HepG2 (cell line): ENCODE results near the gene RHCE. TPM values are rescaled to one million over a fixed set of nuclear protein-coding genes. Genes with fewer than 3 reads are reported as not detected.
"Not testable (repeated sequence)": the region's sequence is repeated elsewhere in the genome, so short reads cannot be mapped to it uniquely, and the experiment has no call there.

Experiments
- ATAC-seq: fragments of 200-7000 bp; cut with Tn5 transposase; 3 replicates; pipeline ENCODE4 v1.9.1; 2020; ENCODE audit warnings: mild to moderate bottlenecking, moderate library complexity
- BruUV-seq: library from RNA; stranded (reverse); fragments of 400-500 nt; replicated peaks from 2 replicates; lab custom pipeline; 2021; lab: Mats Ljungman, UMichigan
- CTCF ChIA-PET: fragments of 300-600 bp; formaldehyde crosslinking; extraction: SDS; loops from one replicate; lab custom pipeline; 2021; ENCODE audit warnings: low total read pairs, inconsistent platforms, low intra/inter-chr PET ratio; lab: Yijun Ruan, JAX
- POLR2A ChIA-PET: fragments of 350-600 bp; sonication (Branson Sonifier 250); formaldehyde crosslinking; loops from one replicate; lab custom pipeline; 2020; ENCODE audit warnings: antibody characterized with exemption, inconsistent platforms; lab: Yijun Ruan, JAX
- DNase-seq: peaks from one replicate; pipeline ENCODE4 v3.0.0-alpha.2; 2015; ENCODE audit warnings: low spot score
- FAIRE-seq: peaks from 3 replicates; lab custom pipeline; 2011; peaks lifted over from hg19 to GRCh38; lab: Jason Lieb, UNC
- H2AFZ ChIP-seq: one replicate; pipeline ENCODE4 v1.6.1; 2011; ENCODE audit warnings: low read length, inconsistent platforms
- H3K27ac ChIP-seq: fragments of 300-600 bp; 3 replicates; pipeline ENCODE4 v1.8.0; 2011; ENCODE audit warnings: mixed run types, mild to moderate bottlenecking, mixed read lengths, low read length, inconsistent platforms; ENCODE audit not compliant: insufficient read depth; ENCODE audit errors: extremely low read length
- H3K27me3 ChIP-seq, 2 experiments: fragments of 200-600 bp in 1 of 2; 2 replicates in 1 of 2; 3 replicates in 1 of 2; pipeline versions ENCODE4 v1.6.0 to v1.8.0; 2011; ENCODE audit warnings: low read length in 2 of 2, mild to moderate bottlenecking in 2 of 2, moderate library complexity in 2 of 2, inconsistent platforms in 1 of 2; ENCODE audit not compliant: insufficient read depth in 2 of 2, control insufficient read depth in 1 of 2
- H3K36me3 ChIP-seq, 2 experiments: fragments of 200-600 bp in 1 of 2; replicated peaks in 1 of 2; 2 replicates in 1 of 2; 3 replicates in 1 of 2; pipeline versions ENCODE4 v1.5.1 to v1.8.0; 2011; ENCODE audit warnings: low read length in 2 of 2, inconsistent platforms in 1 of 2; ENCODE audit not compliant: insufficient read depth in 2 of 2, control insufficient read depth in 1 of 2
- H3K4me1 ChIP-seq: 2 replicates; pipeline ENCODE4 v1.5.1; 2012; ENCODE audit warnings: low read length, inconsistent platforms; ENCODE audit not compliant: insufficient read depth
- H3K4me2 ChIP-seq: 2 replicates; pipeline ENCODE4 v1.6.0; 2011; ENCODE audit warnings: low read depth, low read length, inconsistent platforms
- H3K4me3 ChIP-seq, 3 experiments: fragments of 200-600 bp in 1 of 3; sonication (generic), shearing (Covaris generic) in 1 of 3; replicated peaks in 1 of 3; 2 replicates each; pipeline ENCODE4 v1.5.1; 2011 to 2016; ENCODE audit warnings: low read length in 3 of 3, inconsistent platforms in 2 of 3, low read depth in 2 of 3, mild to moderate bottlenecking in 2 of 3, control low read depth in 1 of 3, mixed read lengths in 1 of 3; ENCODE audit not compliant: insufficient read depth in 1 of 3
- H3K79me2 ChIP-seq: one replicate; pipeline ENCODE4 v1.6.1; 2011; ENCODE audit warnings: low read length, inconsistent platforms; ENCODE audit not compliant: insufficient read depth
- H3K9ac ChIP-seq: 2 replicates; pipeline ENCODE4 v1.6.0; 2011; ENCODE audit warnings: mild to moderate bottlenecking, low read depth, low read length, inconsistent platforms; ENCODE audit not compliant: insufficient read depth
- H3K9me3 ChIP-seq: 2 replicates; pipeline ENCODE4 v1.5.1; 2012; ENCODE audit warnings: mild to moderate bottlenecking, low read length
- H4K20me1 ChIP-seq: 2 replicates; pipeline ENCODE4 v1.6.0; 2011; ENCODE audit warnings: inconsistent platforms, mild to moderate bottlenecking, low read length, moderate library complexity; ENCODE audit not compliant: insufficient read depth
- ZNF331 ChIP-seq: sonication (generic); formaldehyde crosslinking; IDR thresholded peaks from 2 replicates; pipeline ENCODE4 v1.4.0; 2020; ENCODE audit warnings: missing genetic modification reagents
- WGBS: methylation state at CpG from one replicate; pipeline ENCODE4 v1.1.6; 2017; ENCODE audit warnings: low lambda C conversion rate; 5-methylcytosine and 5-hydroxymethylcytosine counted together
- in situ Hi-C: cut with HindIII; loops from 2 replicates; pipeline ENCODE4 v1.10.0; 2017; ENCODE audit warnings: low pct_unique_long_range_greater_than_20kb; ENCODE audit not compliant: extremely low pct_ligation_motif_present
- intact Hi-C: fragments of 100-400 bp; cut with micrococcal nuclease; formaldehyde crosslinking; loops from one replicate; pipeline ENCODE4 v1.10.0; 2022; ENCODE audit not compliant: unreplicated experiment
- polyA plus RNA-seq, 8 experiments: library from polyadenylated mRNA; depleted of rRNA in 3 of 8; stranded (reverse) in 7 of 8; unstranded in 1 of 8; fragments of >200 nt; fragmentation: Illumina TruSeq in 4 of 8; extraction: Trizol in 4 of 8; gene quantifications; 2 replicates each; pipeline versions ENCODE4 v1.2.1 to v1.2.3, GENCODE V29; 2011 to 2016; ENCODE audit warnings: low read depth in 4 of 8, missing spikeins in 1 of 8, mixed read lengths in 1 of 8; ENCODE audit not compliant: insufficient read depth in 1 of 8
- total RNA-seq, 5 experiments: library from RNA; depleted of rRNA; stranded (reverse); fragments of >200 nt; fragmentation: Illumina TruSeq; extraction: Trizol; gene quantifications; 2 replicates each; pipeline ENCODE4 v1.2.3, GENCODE V29; 2016; ENCODE audit warnings: low read depth in 1 of 5

The RHCE gene
- total and polyA plus RNA-seq, 2 of the 13 experiments (the other 11 are each of a cell fraction or from before 2014, with no cell fraction given), result 0.30 TPM; not detected in 1

DNA sequence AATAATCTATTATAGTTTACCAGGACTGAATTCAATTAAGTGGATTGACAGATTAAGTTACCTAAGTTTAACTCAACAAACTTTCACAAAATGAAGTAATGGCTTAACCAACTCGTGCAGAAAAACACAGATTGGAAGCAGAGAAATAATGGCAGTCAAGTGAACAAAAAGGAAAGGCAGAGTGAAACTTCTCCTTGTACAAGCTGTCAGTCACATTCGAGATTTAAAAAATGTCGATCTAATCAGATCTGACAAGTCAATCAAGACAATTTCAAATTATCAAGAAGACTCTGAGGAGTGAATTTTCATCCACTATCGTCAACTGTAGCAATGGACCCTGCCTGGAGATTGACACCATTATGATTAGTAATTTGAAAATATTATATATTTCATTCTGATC, 3.3 kb downstream of the RHCE start:
- POLR2A ChIA-PET, H3K4me2 ChIP-seq, H3K9me3 ChIP-seq, BruUV-seq, H3K27ac ChIP-seq, H3K36me3 ChIP-seq, H3K79me2 ChIP-seq, H3K27me3 ChIP-seq, CTCF ChIA-PET, H3K4me3 ChIP-seq, DNase-seq, H3K4me1 ChIP-seq, FAIRE-seq, H4K20me1 ChIP-seq, H3K9ac ChIP-seq, ATAC-seq, H2AFZ ChIP-seq: not testable (repeated sequence)
- 31% methylated on average over 4 of the region's 4 CpGs for WGBS
- intact Hi-C loops (loop anchor here (10.0 kb wide), 1 partner anchor 132 kb away; no protein-coding TSS in a partner anchor), in situ Hi-C loops (loop anchor here (25.0 kb wide), 1 partner anchor 95 kb away; no protein-coding TSS in a partner anchor)

DNA sequence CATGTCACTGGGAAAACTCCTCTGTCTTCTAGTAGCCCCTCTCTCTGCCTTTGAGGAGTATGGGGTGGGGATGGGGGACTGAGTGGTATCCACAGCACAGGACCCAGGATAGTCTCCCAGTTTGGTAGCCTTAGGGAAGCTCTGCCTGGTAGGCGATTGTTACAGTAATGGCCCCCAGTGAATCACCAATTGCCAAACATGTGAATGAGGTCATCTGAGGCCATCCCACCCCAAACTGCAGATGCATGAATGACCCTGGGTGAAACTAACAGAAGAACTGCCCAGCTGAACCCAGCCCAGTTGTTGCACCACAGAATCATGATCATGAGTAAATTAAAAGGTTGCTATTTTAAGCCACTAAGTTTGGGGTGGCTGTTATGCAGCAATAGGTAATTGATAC, 6.0 kb downstream of the RHCE start:
- H3K36me3 ChIP-seq, POLR2A ChIA-PET, H3K4me2 ChIP-seq, H2AFZ ChIP-seq, CTCF ChIA-PET, H3K9ac ChIP-seq, H3K9me3 ChIP-seq, H3K4me1 ChIP-seq, H3K27ac ChIP-seq, H3K27me3 ChIP-seq, FAIRE-seq, BruUV-seq, DNase-seq, H3K79me2 ChIP-seq, H3K4me3 ChIP-seq, H4K20me1 ChIP-seq, ATAC-seq: not testable (repeated sequence)
- peak; percentile 83 for TF ChIP-seq ZNF331 (CRISPR knock-in tag)
- intact Hi-C loops, result loop anchor here (10.0 kb wide), 1 partner anchor 130 kb away; no protein-coding TSS in a partner anchor
- in situ Hi-C loops, result loop anchor here (25.0 kb wide), 1 partner anchor 98 kb away; no protein-coding TSS in a partner anchor
- WGBS, result no CpG with 5 or more reads among the region's 1 CpG

DNA sequence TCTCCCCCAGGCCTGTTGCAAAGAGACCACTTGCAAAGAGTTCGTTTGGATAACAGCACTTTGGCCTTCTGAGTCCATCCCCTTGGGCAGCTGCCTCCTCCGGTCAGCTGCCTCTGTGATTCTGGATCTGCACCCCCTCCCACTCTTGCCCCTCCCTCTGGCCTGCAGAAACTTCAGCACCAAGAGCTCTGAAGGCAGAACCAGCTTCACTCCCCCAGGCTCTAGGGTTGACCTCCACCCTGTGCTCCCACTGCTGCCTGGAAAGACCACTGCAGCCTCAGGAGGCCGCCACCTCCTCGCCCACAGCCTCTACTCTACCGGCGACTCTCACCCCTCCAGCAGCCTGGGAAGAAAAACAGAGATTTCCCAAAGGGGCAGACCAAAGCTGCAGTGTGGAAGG, 6.5 kb downstream of the RHCE start:
- H3K9ac ChIP-seq, H3K27ac ChIP-seq, H3K9me3 ChIP-seq, FAIRE-seq, H2AFZ ChIP-seq, DNase-seq, CTCF ChIA-PET, H3K4me1 ChIP-seq, H3K4me3 ChIP-seq, H4K20me1 ChIP-seq, H3K36me3 ChIP-seq, BruUV-seq, H3K79me2 ChIP-seq, POLR2A ChIA-PET, H3K4me2 ChIP-seq, H3K27me3 ChIP-seq: not testable (repeated sequence)
- in situ Hi-C loops (loop anchor here (25.0 kb wide), 1 partner anchor 98 kb away; no protein-coding TSS in a partner anchor), intact Hi-C loops (loop anchor here (10.0 kb wide), 1 partner anchor 129 kb away; no protein-coding TSS in a partner anchor)
- 29% methylated on average over 1 of the region's 6 CpGs for WGBS
- ATAC-seq, result peak; percentile 44; the same call in 2 of the 3 replicates

DNA sequence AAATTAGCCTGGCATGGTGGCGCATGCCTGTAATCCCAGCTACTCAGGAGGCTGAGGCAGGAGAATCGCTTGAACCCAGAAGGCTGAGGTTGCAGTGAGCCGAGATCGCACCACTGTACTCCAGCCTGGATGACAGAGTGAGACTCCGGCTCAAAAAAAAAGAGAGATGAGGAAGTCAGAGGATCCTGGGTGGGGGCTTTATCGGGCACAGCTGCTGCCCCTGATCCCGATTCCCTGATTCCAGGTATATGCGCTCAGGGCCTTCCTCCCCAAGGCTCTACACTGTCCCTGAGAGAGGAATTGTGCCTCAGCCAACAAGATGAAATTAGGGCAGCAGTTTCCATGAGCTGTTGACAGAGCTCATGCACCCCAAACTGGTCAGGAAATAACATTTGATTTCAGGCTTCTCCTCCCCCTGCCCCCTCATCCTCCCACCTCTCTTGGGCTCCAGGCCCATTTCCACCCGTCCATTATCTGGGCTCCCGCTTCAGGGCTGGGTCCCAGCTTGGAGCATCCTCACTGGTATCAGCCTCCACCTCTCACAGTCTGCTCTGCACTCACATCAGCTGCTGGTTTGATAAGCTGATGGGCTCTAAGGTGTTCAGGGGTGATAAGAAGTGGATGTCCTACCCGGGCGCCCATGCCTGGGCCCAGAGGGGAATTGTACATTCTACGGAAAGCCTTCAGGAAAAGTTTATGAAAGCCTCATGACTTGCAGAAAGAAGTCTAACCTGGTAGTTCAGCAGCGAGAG, 7.6 kb downstream of the RHCE start:
- intact Hi-C loops, result loop anchor here (10.0 kb wide), 1 partner anchor 128 kb away; no protein-coding TSS in a partner anchor

More for the DNA sequence above, 7.6 kb downstream of the RHCE start:
- H3K4me1 ChIP-seq, CTCF ChIA-PET, ATAC-seq, POLR2A ChIA-PET, FAIRE-seq, H3K9ac ChIP-seq, H3K27me3 ChIP-seq, H3K4me3 ChIP-seq, H3K36me3 ChIP-seq, H3K79me2 ChIP-seq, BruUV-seq, H3K9me3 ChIP-seq, H2AFZ ChIP-seq, H4K20me1 ChIP-seq, H3K4me2 ChIP-seq, H3K27ac ChIP-seq, DNase-seq: not testable (repeated sequence)
- WGBS, result 69% methylated on average over 11 of the region's 14 CpGs
- in situ Hi-C loops, result loop anchor here (25.0 kb wide), 1 partner anchor 99 kb away; no protein-coding TSS in a partner anchor
